Measurements from ENCODE around the gene MESP1. TPM values are rescaled to one million over a fixed set of nuclear protein-coding genes. Genes with fewer than 3 reads are reported as not detected.

Gene MESP1
- total and polyA plus RNA-seq, 2 of the 13 experiments (the other 11 are each of a cell fraction or from before 2014, with no cell fraction given) = not detected

- Histone ChIP-seq H3K27ac (ENCODE audit: extremely low read length, insufficient read depth, low read length) (no peak overlapping the region), H3K4me2 (ENCODE audit: low read depth, low read length) (no peak overlapping the region), H3K27me3 (ENCODE audit: control insufficient read depth in 1 of 2, insufficient read depth in 2 of 2, low read length in 2 of 2) (no peaks in the 10 kb centered on the region), H3K9me3 (ENCODE audit: low read length) (no peaks in the 10 kb centered on the region), H3K9ac (ENCODE audit: insufficient read depth, low read depth, low read length) (no peak overlapping the region), H3K36me3 (replicated peaks in 1 of 2; ENCODE audit: control insufficient read depth in 1 of 2, insufficient read depth in 2 of 2, low read length in 2 of 2) (peaks cover 49 to 77% of the 10 kb centered on the region in 2 experiments), H2AFZ (ENCODE audit: low read length) (no peak overlapping the region), H3K4me3 (replicated peaks in 1 of 3; ENCODE audit: insufficient read depth in 1 of 3, low read depth in 2 of 3, low read length in 3 of 3) (no peak overlapping the region), H3K4me1 (ENCODE audit: insufficient read depth, low read length) (peaks cover 20% of the 10 kb centered on the region), H4K20me1 (ENCODE audit: insufficient read depth, low read length) (no peaks in the 10 kb centered on the region), H3K79me2 (ENCODE audit: insufficient read depth, low read length) (no peaks in the 10 kb centered on the region)
- ATAC-seq = no peak
- ChIA-PET POLR2A (interaction anchor here (2.0 kb wide), 1 partner anchor 13 kb away, joined by 5 read pairs; no protein-coding TSS in a partner anchor), CTCF (ENCODE audit: low intra/inter-chr PET ratio, low total read pairs) (no interaction called here)
- intact Hi-C loops (cut with micrococcal nuclease; ENCODE audit: unreplicated experiment) (no loop called here), in situ Hi-C loops (cut with HindIII; ENCODE audit: extremely low pct_ligation_motif_present, low pct_unique_long_range_greater_than_20kb) (no loop called here)
- no peak for DNase-seq (ENCODE audit: low spot score)
- no TSS peak for BruUV-seq (replicated peaks)
- no peak for FAIRE-seq
- WGBS (ENCODE audit: low lambda C conversion rate) = 97% methylated on average over 13 of the region's 20 CpGs
- TF ChIP-seq AGO2 (optimal IDR thresholded peaks at IDR 0.05; ENCODE audit: low read depth, low read length) (peak; percentile 70), ZNF629 (CRISPR knock-in tag; conservative IDR thresholded peaks at IDR 0.05) (peak; percentile 49), MTA1 (CRISPR knock-in tag; IDR thresholded peaks at IDR 0.05; ENCODE audit: borderline replicate concordance) (0 out of 2 replicates have a peak, but pooled peaks have one; percentile 15), ZNF501 (CRISPR knock-in tag; IDR thresholded peaks at IDR 0.05) (no peak), ZNF446 (CRISPR knock-in tag; IDR thresholded peaks at IDR 0.05) (no peak), BCL3 (CRISPR knock-in tag; IDR thresholded peaks at IDR 0.05) (no peak), ZNF879 (CRISPR knock-in tag; IDR thresholded peaks at IDR 0.05) (no peak), HCFC1 (IDR thresholded peaks at IDR 0.05; ENCODE audit: low read depth, low read length) (no peak), ZNF572 (CRISPR knock-in tag; IDR thresholded peaks at IDR 0.05) (no peak), FOXO1 (CRISPR knock-in tag; IDR thresholded peaks at IDR 0.05) (no peak), SUZ12 (IDR thresholded peaks at IDR 0.05; ENCODE audit: low read depth, low read length) (no peak), ELF4 (CRISPR knock-in tag; IDR thresholded peaks at IDR 0.05; ENCODE audit: borderline replicate concordance) (no peak), HMGXB3 (CRISPR knock-in tag; IDR thresholded peaks at IDR 0.05; ENCODE audit: borderline replicate concordance) (no peak), ZNF652 (CRISPR knock-in tag; IDR thresholded peaks at IDR 0.05; ENCODE audit: borderline replicate concordance, low read depth) (no peak), XRCC5 (optimal IDR thresholded peaks at IDR 0.05; ENCODE audit: low read length) (no peak), RBFOX2 (IDR thresholded peaks at IDR 0.05; ENCODE audit: low read depth, low read length) (peak; percentile 42; the same call in 1 of the 2 replicates), SP140L (CRISPR knock-in tag; IDR thresholded peaks at IDR 0.05; ENCODE audit: borderline replicate concordance) (no peak), SIX1 (CRISPR knock-in tag; IDR thresholded peaks at IDR 0.05; ENCODE audit: borderline replicate concordance) (no peak), THAP8 (CRISPR knock-in tag; IDR thresholded peaks at IDR 0.05; ENCODE audit: borderline replicate concordance) (no peak)
These were observed 48.2 kb upstream of the MESP1 start for GRCh38 chr15:89799011-89799911.

Data from HepG2 (cell line).